H1 (cell line): ENCODE results near the gene IFIT2. TPM values are rescaled to one million over a fixed set of nuclear protein-coding genes. Genes with fewer than 3 reads are reported as not detected.

Experiments
- CBX5 ChIP-seq: fragments of 300-800, 300-1000 bp; sonication (generic); IDR thresholded peaks from 2 replicates; pipeline ENCODE4 v1.7.1; 2016; ENCODE audit warnings: antibody characterized with exemption, low read length, low read depth
- CHD1 ChIP-seq: IDR thresholded peaks from 2 replicates; pipeline ENCODE4 v1.6.1; 2012; ENCODE audit warnings: low read depth, low read length, improper control_type of control experiment
- HDAC6 ChIP-seq: IDR thresholded peaks from one replicate; pipeline ENCODE4 v1.7.1; 2012; ENCODE audit warnings: low read depth, mild to moderate bottlenecking, inconsistent platforms, low read length, moderate library complexity
- POLR2AphosphoS5 ChIP-seq: IDR thresholded peaks from 2 replicates; pipeline ENCODE4 v1.6.1; 2011; ENCODE audit warnings: low read depth, low read length
- SIRT6 ChIP-seq: IDR thresholded peaks from one replicate; pipeline ENCODE4 v1.7.1; 2012; ENCODE audit warnings: low read length, inconsistent platforms
- SIX5 ChIP-seq: IDR thresholded peaks from 2 replicates; pipeline ENCODE4 v1.6.1; 2011; ENCODE audit warnings: mild to moderate bottlenecking, low read depth, low read length
- polyA plus RNA-seq, 7 experiments: library from polyadenylated mRNA; depleted of rRNA in 3 of 7; stranded (reverse) in 5 of 7; unstranded in 2 of 7; fragments of >200 nt in 5 of 7; fragments of 200-250 nt in 2 of 7; gene quantifications; 1 replicate in 5 of 7; 2 replicates in 1 of 7; 4 replicates in 1 of 7; pipeline versions ENCODE4 v1.2.1 to v1.2.3, GENCODE V29; 2011 to 2013; ENCODE audit warnings: missing spikeins in 2 of 7, mixed read lengths in 2 of 7
- total RNA-seq: library from RNA; stranded (reverse); fragmentation: NEBNext Ultra II Directional; extraction: Animal tissue kit (Norgen Biotek cat#: 25700); gene quantifications from 2 replicates; pipeline ENCODE4 v1.2.1, GENCODE V29; 2021
- TF ChIP-seq, protein P1 (sequence below): fragments of 300-600 bp; sonication (generic); IDR thresholded peaks from 2 replicates; pipeline ENCODE4 v1.7.1; 2012; ENCODE audit warnings: low read length, moderate library complexity, mild to moderate bottlenecking, inconsistent platforms; ENCODE audit not compliant: insufficient replicate concordance

The IFIT2 gene
- total and polyA plus RNA-seq, 2 of the 8 experiments (the other 6 are each of a cell fraction or from before 2014, with no cell fraction given), result 0.03 to 0.35 TPM

- TF ChIP-seq, protein P1, sequence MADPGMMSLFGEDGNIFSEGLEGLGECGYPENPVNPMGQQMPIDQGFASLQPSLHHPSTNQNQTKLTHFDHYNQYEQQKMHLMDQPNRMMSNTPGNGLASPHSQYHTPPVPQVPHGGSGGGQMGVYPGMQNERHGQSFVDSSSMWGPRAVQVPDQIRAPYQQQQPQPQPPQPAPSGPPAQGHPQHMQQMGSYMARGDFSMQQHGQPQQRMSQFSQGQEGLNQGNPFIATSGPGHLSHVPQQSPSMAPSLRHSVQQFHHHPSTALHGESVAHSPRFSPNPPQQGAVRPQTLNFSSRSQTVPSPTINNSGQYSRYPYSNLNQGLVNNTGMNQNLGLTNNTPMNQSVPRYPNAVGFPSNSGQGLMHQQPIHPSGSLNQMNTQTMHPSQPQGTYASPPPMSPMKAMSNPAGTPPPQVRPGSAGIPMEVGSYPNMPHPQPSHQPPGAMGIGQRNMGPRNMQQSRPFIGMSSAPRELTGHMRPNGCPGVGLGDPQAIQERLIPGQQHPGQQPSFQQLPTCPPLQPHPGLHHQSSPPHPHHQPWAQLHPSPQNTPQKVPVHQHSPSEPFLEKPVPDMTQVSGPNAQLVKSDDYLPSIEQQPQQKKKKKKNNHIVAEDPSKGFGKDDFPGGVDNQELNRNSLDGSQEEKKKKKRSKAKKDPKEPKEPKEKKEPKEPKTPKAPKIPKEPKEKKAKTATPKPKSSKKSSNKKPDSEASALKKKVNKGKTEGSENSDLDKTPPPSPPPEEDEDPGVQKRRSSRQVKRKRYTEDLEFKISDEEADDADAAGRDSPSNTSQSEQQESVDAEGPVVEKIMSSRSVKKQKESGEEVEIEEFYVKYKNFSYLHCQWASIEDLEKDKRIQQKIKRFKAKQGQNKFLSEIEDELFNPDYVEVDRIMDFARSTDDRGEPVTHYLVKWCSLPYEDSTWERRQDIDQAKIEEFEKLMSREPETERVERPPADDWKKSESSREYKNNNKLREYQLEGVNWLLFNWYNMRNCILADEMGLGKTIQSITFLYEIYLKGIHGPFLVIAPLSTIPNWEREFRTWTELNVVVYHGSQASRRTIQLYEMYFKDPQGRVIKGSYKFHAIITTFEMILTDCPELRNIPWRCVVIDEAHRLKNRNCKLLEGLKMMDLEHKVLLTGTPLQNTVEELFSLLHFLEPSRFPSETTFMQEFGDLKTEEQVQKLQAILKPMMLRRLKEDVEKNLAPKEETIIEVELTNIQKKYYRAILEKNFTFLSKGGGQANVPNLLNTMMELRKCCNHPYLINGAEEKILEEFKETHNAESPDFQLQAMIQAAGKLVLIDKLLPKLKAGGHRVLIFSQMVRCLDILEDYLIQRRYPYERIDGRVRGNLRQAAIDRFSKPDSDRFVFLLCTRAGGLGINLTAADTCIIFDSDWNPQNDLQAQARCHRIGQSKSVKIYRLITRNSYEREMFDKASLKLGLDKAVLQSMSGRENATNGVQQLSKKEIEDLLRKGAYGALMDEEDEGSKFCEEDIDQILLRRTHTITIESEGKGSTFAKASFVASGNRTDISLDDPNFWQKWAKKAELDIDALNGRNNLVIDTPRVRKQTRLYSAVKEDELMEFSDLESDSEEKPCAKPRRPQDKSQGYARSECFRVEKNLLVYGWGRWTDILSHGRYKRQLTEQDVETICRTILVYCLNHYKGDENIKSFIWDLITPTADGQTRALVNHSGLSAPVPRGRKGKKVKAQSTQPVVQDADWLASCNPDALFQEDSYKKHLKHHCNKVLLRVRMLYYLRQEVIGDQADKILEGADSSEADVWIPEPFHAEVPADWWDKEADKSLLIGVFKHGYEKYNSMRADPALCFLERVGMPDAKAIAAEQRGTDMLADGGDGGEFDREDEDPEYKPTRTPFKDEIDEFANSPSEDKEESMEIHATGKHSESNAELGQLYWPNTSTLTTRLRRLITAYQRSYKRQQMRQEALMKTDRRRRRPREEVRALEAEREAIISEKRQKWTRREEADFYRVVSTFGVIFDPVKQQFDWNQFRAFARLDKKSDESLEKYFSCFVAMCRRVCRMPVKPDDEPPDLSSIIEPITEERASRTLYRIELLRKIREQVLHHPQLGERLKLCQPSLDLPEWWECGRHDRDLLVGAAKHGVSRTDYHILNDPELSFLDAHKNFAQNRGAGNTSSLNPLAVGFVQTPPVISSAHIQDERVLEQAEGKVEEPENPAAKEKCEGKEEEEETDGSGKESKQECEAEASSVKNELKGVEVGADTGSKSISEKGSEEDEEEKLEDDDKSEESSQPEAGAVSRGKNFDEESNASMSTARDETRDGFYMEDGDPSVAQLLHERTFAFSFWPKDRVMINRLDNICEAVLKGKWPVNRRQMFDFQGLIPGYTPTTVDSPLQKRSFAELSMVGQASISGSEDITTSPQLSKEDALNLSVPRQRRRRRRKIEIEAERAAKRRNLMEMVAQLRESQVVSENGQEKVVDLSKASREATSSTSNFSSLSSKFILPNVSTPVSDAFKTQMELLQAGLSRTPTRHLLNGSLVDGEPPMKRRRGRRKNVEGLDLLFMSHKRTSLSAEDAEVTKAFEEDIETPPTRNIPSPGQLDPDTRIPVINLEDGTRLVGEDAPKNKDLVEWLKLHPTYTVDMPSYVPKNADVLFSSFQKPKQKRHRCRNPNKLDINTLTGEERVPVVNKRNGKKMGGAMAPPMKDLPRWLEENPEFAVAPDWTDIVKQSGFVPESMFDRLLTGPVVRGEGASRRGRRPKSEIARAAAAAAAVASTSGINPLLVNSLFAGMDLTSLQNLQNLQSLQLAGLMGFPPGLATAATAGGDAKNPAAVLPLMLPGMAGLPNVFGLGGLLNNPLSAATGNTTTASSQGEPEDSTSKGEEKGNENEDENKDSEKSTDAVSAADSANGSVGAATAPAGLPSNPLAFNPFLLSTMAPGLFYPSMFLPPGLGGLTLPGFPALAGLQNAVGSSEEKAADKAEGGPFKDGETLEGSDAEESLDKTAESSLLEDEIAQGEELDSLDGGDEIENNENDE, result no peak
- TF ChIP-seq CHD1 (no peak), SIX5 (no peak), POLR2AphosphoS5 (no peak), CBX5 (no peak), SIRT6 (no peak), HDAC6 (no peak)
These were observed 20.0 kb upstream of the IFIT2 start (continued) for GRCh38 chr10:89281606-89282395.
